ENCODE measurements around the gene STXBP3.
"Not testable (repeated sequence)": the region's sequence is repeated elsewhere in the genome, so short reads cannot be mapped to it uniquely, and the experiment has no call there.

The STXBP3 gene

GRCh38 chr1:108729481-108729880, 17.0 kb upstream of the STXBP3 start:
- DNase-seq = no peak

- DNase-seq = no peak
Observed at GRCh38 chr1:108732398-108732797, 14.1 kb upstream of the STXBP3 start.

- no peak for DNase-seq
Observed at GRCh38 chr1:108734171-108734865, 12.2 kb upstream of the STXBP3 start.

GRCh38 chr1:108742253-108742652, 4.2 kb upstream of the STXBP3 start:
- no peak for DNase-seq

- DNase-seq = no peak
Observed at GRCh38 chr1:108745980-108746381, 493 bp upstream of the STXBP3 start.

- DNase-seq = no peak
Observed at GRCh38 chr1:108747171-108747850, 837 bp downstream of the STXBP3 start.

GRCh38 chr1:108747898-108748297, 1.4 kb downstream of the STXBP3 start:
- no peak for DNase-seq

GRCh38 chr1:108749081-108749480, 2.6 kb downstream of the STXBP3 start:
- DNase-seq = no peak

GRCh38 chr1:108750476-108751181, 4.2 kb downstream of the STXBP3 start:
- DNase-seq = no peak

GRCh38 chr1:108753363-108753762, 6.9 kb downstream of the STXBP3 start:
- no peak for DNase-seq

- DNase-seq = no peak
Observed at GRCh38 chr1:108758796-108759195, 12.3 kb downstream of the STXBP3 start.

- no peak for DNase-seq
Observed at GRCh38 chr1:108767115-108767514, 20.6 kb downstream of the STXBP3 start.

GRCh38 chr1:108767708-108768107, 21.2 kb downstream of the STXBP3 start:
- DNase-seq = no peak

- no peak for DNase-seq
Observed at GRCh38 chr1:108777839-108778238, 31.4 kb downstream of the STXBP3 start.

- DNase-seq = no peak
Observed at GRCh38 chr1:108779455-108779854, 33.0 kb downstream of the STXBP3 start.

GRCh38 chr1:108780937-108781574, 34.6 kb downstream of the STXBP3 start:
- no peak for DNase-seq

GRCh38 chr1:108781575-108781944, 35.1 kb downstream of the STXBP3 start:
- not testable (repeated sequence) for DNase-seq

GRCh38 chr1:108785264-108785663, 38.8 kb downstream of the STXBP3 start:
- DNase-seq = no peak

GRCh38 chr1:108785880-108786279, 39.4 kb downstream of the STXBP3 start:
- DNase-seq = no peak

GRCh38 chr1:108791790-108792189, 45.3 kb downstream of the STXBP3 start:
- no peak for DNase-seq

- no peak for DNase-seq
Observed at GRCh38 chr1:108792420-108792819, 45.9 kb downstream of the STXBP3 start.

GRCh38 chr1:108799001-108799400, 52.5 kb downstream of the STXBP3 start:
- no peak for DNase-seq

- DNase-seq = no peak
Observed at GRCh38 chr1:108801101-108801500, 54.6 kb downstream of the STXBP3 start.

- DNase-seq = no peak
Observed at GRCh38 chr1:108803548-108803947, 57.1 kb downstream of the STXBP3 start.

Measured in activated CD4-positive, alpha-beta T cell treated with anti-CD3 and anti-CD28 coated beads, Interleukin-2, amount 50 U/mL, for 4 hours (primary cell).